ENCODE data around the gene FAM210B.

GRCh38 chr20:56412949-56413348 is 54.2 kb downstream of the FAM210B start:
- TF ChIP-seq, protein P1, sequence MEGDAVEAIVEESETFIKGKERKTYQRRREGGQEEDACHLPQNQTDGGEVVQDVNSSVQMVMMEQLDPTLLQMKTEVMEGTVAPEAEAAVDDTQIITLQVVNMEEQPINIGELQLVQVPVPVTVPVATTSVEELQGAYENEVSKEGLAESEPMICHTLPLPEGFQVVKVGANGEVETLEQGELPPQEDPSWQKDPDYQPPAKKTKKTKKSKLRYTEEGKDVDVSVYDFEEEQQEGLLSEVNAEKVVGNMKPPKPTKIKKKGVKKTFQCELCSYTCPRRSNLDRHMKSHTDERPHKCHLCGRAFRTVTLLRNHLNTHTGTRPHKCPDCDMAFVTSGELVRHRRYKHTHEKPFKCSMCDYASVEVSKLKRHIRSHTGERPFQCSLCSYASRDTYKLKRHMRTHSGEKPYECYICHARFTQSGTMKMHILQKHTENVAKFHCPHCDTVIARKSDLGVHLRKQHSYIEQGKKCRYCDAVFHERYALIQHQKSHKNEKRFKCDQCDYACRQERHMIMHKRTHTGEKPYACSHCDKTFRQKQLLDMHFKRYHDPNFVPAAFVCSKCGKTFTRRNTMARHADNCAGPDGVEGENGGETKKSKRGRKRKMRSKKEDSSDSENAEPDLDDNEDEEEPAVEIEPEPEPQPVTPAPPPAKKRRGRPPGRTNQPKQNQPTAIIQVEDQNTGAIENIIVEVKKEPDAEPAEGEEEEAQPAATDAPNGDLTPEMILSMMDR (IDR thresholded peaks at IDR 0.05): no peak
- no peak for TF ChIP-seq POLR2A (IDR thresholded peaks at IDR 0.05)

Data from Peyer's patch (tissue), 4 donors.